Measurements from ENCODE around the gene KCNT1.

The KCNT1 gene

GRCh38 chr9:135681161-135681560, 20.8 kb upstream of the KCNT1 start:
- no peak for TF ChIP-seq CTCF (IDR thresholded peaks at IDR 0.05; ENCODE audit: low read depth, low read length, missing control alignments)
- in situ Hi-C loops (cut with HindIII; ENCODE audit: low sequenced_read_pairs), result no loop called here
- no peak overlapping the region for H3K4me3 ChIP-seq (ENCODE audit: low read depth, low read length)
- no peak for DNase-seq (ENCODE audit: low read depth)

- TF ChIP-seq CTCF (IDR thresholded peaks at IDR 0.05; ENCODE audit: low read depth, low read length, missing control alignments), result no peak
- no peak overlapping the region for H3K4me3 ChIP-seq (ENCODE audit: low read depth, low read length)
- no peak for DNase-seq (ENCODE audit: low read depth)
- in situ Hi-C loops (cut with HindIII; ENCODE audit: low sequenced_read_pairs), result no loop called here
These were observed 18.5 kb upstream of the KCNT1 start for GRCh38 chr9:135683401-135684034.

GRCh38 chr9:135684691-135685090, 17.3 kb upstream of the KCNT1 start:
- in situ Hi-C loops (cut with HindIII; ENCODE audit: low sequenced_read_pairs), result no loop called here
- no peak for DNase-seq (ENCODE audit: low read depth)
- no peak for TF ChIP-seq CTCF (IDR thresholded peaks at IDR 0.05; ENCODE audit: low read depth, low read length, missing control alignments)
- H3K4me3 ChIP-seq (ENCODE audit: low read depth, low read length), result no peak overlapping the region

GRCh38 chr9:135687216-135687615, 14.8 kb upstream of the KCNT1 start:
- H3K4me3 ChIP-seq (ENCODE audit: low read depth, low read length), result no peak overlapping the region
- DNase-seq (ENCODE audit: low read depth), result no peak
- TF ChIP-seq CTCF (IDR thresholded peaks at IDR 0.05; ENCODE audit: low read depth, low read length, missing control alignments), result no peak
- in situ Hi-C loops (cut with HindIII; ENCODE audit: low sequenced_read_pairs), result no loop called here

- DNase-seq (ENCODE audit: low read depth), result no peak
- in situ Hi-C loops (cut with HindIII; ENCODE audit: low sequenced_read_pairs), result no loop called here
- no peak overlapping the region for H3K4me3 ChIP-seq (ENCODE audit: low read depth, low read length)
- no peak for TF ChIP-seq CTCF (IDR thresholded peaks at IDR 0.05; ENCODE audit: low read depth, low read length, missing control alignments)
These were observed 13.0 kb upstream of the KCNT1 start for GRCh38 chr9:135689011-135689410.

GRCh38 chr9:135690836-135691570, 11.0 kb upstream of the KCNT1 start:
- in situ Hi-C loops (cut with HindIII; ENCODE audit: low sequenced_read_pairs), result no loop called here
- no peak for TF ChIP-seq CTCF (IDR thresholded peaks at IDR 0.05; ENCODE audit: low read depth, low read length, missing control alignments)
- no peak for DNase-seq (ENCODE audit: low read depth)
- H3K4me3 ChIP-seq (ENCODE audit: low read depth, low read length), result no peak overlapping the region

Data from astrocyte of the cerebellum (primary cell).